Nephron progenitor cell (in vitro differentiated cells): ENCODE measurements around the gene CNOT10.

Experiments
- DNase-seq: peaks from one replicate; pipeline ENCODE4 v3.0.0; 2021
- H3K27ac Mint-ChIP-seq: 2 replicates; pipeline ENCODE4 v1.8.0; 2021; ENCODE audit warnings: mild to moderate bottlenecking, moderate library complexity, mixed read lengths
- H3K27me3 Mint-ChIP-seq: 2 replicates; pipeline ENCODE4 v1.8.0; 2021; ENCODE audit warnings: mild to moderate bottlenecking, low read depth, mixed read lengths; ENCODE audit not compliant: poor library complexity
- H3K36me3 Mint-ChIP-seq: 2 replicates; pipeline ENCODE4 v1.8.0; 2021; ENCODE audit warnings: low read depth, mixed read lengths
- H3K4me1 Mint-ChIP-seq: 2 replicates; pipeline ENCODE4 v1.8.0; 2021; ENCODE audit warnings: mixed read lengths
- H3K4me3 Mint-ChIP-seq: 2 replicates; pipeline ENCODE4 v1.8.0; 2021; ENCODE audit warnings: mild to moderate bottlenecking, moderate library complexity, mixed read lengths
- H3K9me3 Mint-ChIP-seq: 2 replicates; pipeline ENCODE4 v1.8.0; 2021; ENCODE audit warnings: mild to moderate bottlenecking, moderate library complexity, mixed read lengths
- CTCF ChIP-seq: fragments of 200-600 bp; sonication (generic); IDR thresholded peaks from 2 replicates; pipeline ENCODE4 v1.5.0; 2021; ENCODE audit warnings: antibody characterized with exemption

Gene CNOT10

DNA sequence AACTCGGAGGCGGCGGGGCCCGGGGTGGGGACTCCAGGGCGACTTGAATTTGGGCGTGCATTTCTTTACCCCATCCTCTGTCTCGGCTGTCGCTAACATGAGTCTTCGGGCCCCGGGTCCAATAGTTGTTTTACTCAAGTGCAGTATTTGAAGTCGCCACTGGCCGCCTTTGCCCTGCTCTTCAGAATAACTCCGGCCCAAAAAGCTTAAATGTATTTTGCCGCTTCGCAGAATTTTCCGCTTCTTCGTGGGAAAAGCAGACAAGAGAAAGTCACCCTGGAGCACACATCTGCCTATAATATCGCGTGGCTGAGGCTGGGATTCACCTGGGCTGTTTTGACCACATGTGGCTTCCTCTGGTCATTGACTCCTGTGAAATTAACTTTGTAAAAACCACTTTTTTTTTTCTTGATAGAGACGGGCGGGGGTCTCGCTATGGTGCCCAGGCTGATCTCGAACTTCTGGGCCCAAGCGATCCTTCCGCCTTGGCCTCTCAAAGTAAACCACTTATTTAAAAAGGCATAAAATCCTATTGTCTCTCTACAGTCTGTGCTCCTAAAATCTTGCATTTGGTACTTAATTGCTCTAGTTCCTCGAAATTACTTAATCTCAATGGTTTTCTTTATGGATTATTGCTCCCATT lies 676 bp downstream of the CNOT10 start:
- peak overlapping the region; percentile 98 for H3K27ac Mint-ChIP-seq
- no peaks in the 10 kb centered on the region for H3K9me3 Mint-ChIP-seq
- H3K36me3 Mint-ChIP-seq, result peaks cover 26% of the 10 kb centered on the region
- no peak for DNase-seq
- no peaks in the 10 kb centered on the region for H3K27me3 Mint-ChIP-seq
- H3K4me3 Mint-ChIP-seq, result peak overlapping the region; percentile 96
- peaks cover 33% of the 10 kb centered on the region for H3K4me1 Mint-ChIP-seq
- no peak for TF ChIP-seq CTCF

- peak overlapping the region; percentile 4 for H3K27ac Mint-ChIP-seq
- DNase-seq, result no peak
- peaks cover 30% of the 10 kb centered on the region for H3K36me3 Mint-ChIP-seq
Measured at GRCh38 chr3:32686713-32687112, 1.7 kb downstream of the CNOT10 start.

GRCh38 chr3:32691847-32692246 lies 6.9 kb downstream of the CNOT10 start:
- H3K4me1 Mint-ChIP-seq, result peaks cover 18% of the 10 kb centered on the region
- no peak overlapping the region for H3K4me3 Mint-ChIP-seq
- no peak for TF ChIP-seq CTCF
- H3K27me3 Mint-ChIP-seq, result no peaks in the 10 kb centered on the region
- H3K36me3 Mint-ChIP-seq, result peaks cover 48% of the 10 kb centered on the region
- H3K9me3 Mint-ChIP-seq, result no peaks in the 10 kb centered on the region
- no peak for DNase-seq
- H3K27ac Mint-ChIP-seq, result no peak overlapping the region

More at GRCh38 chr3:32686713-32687112, 1.7 kb downstream of the CNOT10 start:
- Mint-ChIP-seq H3K9me3 (no peaks in the 10 kb centered on the region), H3K4me3 (peak overlapping the region; percentile 96), H3K4me1 (peaks cover 33% of the 10 kb centered on the region), H3K27me3 (no peaks in the 10 kb centered on the region)
- no peak for TF ChIP-seq CTCF

DNA sequence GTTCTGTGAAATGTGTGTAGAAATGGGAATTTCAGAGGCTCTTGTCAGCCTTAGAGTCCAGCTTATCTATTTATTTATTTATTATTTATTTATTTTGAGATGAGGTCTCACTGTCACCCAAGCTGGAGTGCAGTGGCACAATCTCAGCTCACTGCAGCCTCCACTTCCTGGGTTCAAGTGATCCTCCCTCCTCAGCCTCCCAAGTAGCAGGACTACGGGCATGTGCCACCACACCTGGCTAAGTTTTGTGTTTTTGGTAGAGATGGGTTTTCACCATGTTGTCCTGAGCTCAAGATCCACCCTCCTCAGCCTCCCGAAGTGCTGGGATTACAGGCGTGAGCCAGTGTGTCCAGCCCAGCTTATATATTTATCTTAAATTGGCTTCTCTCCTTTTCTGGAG lies 11.5 kb downstream of the CNOT10 start:
- peaks cover 7% of the 10 kb centered on the region for H3K9me3 Mint-ChIP-seq
- H3K4me3 Mint-ChIP-seq, result no peak overlapping the region
- TF ChIP-seq CTCF, result no peak
- no peak for DNase-seq
- H3K4me1 Mint-ChIP-seq, result peaks cover 21% of the 10 kb centered on the region
- peaks cover 40% of the 10 kb centered on the region for H3K36me3 Mint-ChIP-seq
- H3K27ac Mint-ChIP-seq, result no peak overlapping the region
- H3K27me3 Mint-ChIP-seq, result no peaks in the 10 kb centered on the region

DNA sequence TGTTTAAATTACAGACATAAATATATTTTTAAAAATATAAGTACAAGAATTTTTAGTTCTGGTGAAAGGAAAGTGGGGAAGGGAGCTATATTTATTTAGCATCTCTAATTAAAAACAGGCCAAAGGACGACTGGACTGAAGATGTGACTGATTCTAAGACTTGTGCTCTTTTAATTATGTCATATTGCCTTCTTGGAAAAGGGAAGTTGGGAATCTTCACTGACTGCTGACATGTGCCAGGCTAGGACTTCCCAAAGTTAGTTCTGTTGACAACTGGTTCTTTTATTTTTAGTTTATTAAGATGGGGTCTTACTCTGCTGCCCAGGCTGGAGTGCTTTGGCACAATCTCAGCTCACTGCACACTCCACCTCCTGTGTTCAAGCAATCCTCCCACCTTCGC lies 13.5 kb downstream of the CNOT10 start:
- Mint-ChIP-seq H3K36me3 (peaks cover 41% of the 10 kb centered on the region), H3K9me3 (peaks cover 8% of the 10 kb centered on the region), H3K27me3 (no peaks in the 10 kb centered on the region), H3K4me1 (peaks cover 28% of the 10 kb centered on the region), H3K4me3 (no peak overlapping the region), H3K27ac (no peak overlapping the region)
- DNase-seq, result no peak
- TF ChIP-seq CTCF, result no peak

DNA sequence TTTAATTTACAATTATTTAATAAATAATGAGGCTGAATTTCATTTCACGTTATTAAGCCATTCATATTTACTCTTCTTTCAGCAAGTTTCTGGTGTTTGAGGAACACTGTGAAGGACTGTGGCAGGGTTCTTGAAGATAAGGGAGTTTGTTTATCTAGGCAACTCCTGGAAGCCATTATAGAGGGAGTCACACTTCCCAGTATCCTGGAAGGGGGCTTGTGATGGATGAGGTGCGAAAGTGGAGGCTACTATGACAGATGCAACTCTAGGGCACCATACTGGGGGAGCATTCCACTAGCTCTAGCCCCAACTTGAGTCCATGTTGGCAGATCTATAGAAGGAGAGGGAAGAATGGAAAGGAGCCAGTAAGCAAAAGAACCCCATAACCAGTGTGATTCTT lies 14.4 kb downstream of the CNOT10 start:
- no peak for TF ChIP-seq CTCF
- Mint-ChIP-seq H3K4me3 (no peak overlapping the region), H3K4me1 (peaks cover 32% of the 10 kb centered on the region), H3K27me3 (no peaks in the 10 kb centered on the region), H3K36me3 (peaks cover 38% of the 10 kb centered on the region), H3K9me3 (peaks cover 8% of the 10 kb centered on the region), H3K27ac (peak overlapping the region; percentile 44)
- DNase-seq, result no peak
